Dermis blood vessel endothelial cell (primary cell): Measurements from ENCODE around the gene IFT27. TPM values are rescaled to one million over a fixed set of nuclear protein-coding genes. Genes with fewer than 3 reads are reported as not detected.
A peak's percentile ranks its signal among the peaks of the same experiment; 100 is the strongest.
"Not testable (repeated sequence)": the region's sequence is repeated elsewhere in the genome, so short reads cannot be mapped to it uniquely, and the experiment has no call there.

Experiments
- DNase-seq: peaks from one replicate; pipeline ENCODE4 v3.0.0; 2010
- total RNA-seq: library from RNA; depleted of rRNA; stranded (reverse); fragments of >200 nt; gene quantifications from 2 replicates; pipeline ENCODE4 v1.2.3, GENCODE V29; 2014

The IFT27 gene
- total RNA-seq, 1 donor from 2014 or later, result 19.4 TPM

- no peak for DNase-seq
Measured at GRCh38 chr22:36743011-36743410, 32.9 kb downstream of the IFT27 start.

DNA sequence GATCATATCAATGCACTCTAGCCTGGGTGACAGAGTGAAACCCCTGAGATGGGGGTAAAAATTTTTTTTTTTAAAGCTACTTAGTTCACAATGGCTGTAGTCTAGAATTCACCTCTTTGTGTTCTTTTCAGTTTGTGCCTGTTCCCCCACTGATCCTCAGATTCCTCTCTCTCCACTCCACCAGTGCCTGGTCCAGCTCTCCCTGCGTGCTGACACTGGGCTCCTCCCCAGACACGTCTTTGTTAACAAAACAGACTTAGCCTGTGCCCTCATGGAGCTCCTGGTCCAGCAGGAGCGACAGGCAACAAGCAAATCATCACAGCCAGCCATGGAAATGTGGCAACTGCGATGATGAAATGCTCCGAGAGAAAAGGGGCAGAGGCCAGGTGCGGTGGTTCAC lies 34.0 kb downstream of the IFT27 start:
- DNase-seq, result no peak

DNA sequence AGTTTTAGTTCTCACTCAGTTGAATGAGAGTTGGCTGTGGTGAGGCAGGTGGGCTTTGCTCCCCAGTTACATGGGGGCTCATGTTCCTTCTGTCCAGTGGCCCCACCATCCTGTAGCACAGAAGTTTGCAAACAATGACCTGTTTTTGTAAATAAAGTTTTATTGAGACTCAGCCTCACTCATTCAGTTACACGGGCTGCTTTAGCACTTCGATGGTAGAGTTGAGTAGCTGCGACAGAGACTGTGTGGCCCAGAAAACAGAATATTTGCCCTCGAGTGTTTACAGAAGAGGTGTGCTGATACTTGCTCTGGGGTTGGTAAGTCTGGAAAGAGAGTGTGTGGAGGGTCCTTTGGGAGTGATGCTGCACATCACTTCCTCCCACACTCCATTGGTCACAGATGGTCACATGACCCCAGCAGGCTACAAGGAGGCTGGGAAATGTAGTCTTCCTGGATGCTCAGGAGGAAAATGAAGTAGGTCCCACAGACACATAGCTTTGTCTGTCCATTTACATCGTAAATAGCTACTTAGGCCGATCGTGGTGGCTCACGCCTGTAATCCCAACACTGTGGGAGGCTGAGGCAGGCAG lies 34.6 kb downstream of the IFT27 start:
- DNase-seq, result peak; percentile 10

- DNase-seq, result no peak
Measured at GRCh38 chr22:36740716-36741115, 35.2 kb downstream of the IFT27 start.

- no peak for DNase-seq
Measured at GRCh38 chr22:36739185-36739584, 36.7 kb downstream of the IFT27 start.

GRCh38 chr22:36738416-36739020 lies 37.4 kb downstream of the IFT27 start:
- no peak for DNase-seq

DNA sequence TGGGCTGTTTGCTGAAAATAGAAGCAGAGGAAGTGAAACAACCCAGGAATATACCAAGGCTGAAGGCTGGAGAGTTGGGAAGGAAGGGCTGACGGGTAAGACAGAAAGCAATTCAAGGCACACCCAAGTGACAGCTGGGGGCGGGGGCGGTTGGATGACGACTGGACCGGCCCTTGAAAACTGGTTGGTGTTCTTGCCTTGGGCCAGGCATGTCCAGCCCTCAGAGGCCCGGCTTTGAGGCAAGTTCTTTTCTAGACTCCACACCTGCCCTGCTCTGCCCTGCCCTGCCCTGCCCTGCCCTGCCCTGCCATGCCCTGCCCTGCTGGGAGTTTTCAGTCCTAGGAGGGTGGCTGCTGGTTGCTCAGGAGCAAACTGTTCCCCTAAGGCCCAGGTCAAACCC lies 38.1 kb downstream of the IFT27 start:
- no peak for DNase-seq

DNA sequence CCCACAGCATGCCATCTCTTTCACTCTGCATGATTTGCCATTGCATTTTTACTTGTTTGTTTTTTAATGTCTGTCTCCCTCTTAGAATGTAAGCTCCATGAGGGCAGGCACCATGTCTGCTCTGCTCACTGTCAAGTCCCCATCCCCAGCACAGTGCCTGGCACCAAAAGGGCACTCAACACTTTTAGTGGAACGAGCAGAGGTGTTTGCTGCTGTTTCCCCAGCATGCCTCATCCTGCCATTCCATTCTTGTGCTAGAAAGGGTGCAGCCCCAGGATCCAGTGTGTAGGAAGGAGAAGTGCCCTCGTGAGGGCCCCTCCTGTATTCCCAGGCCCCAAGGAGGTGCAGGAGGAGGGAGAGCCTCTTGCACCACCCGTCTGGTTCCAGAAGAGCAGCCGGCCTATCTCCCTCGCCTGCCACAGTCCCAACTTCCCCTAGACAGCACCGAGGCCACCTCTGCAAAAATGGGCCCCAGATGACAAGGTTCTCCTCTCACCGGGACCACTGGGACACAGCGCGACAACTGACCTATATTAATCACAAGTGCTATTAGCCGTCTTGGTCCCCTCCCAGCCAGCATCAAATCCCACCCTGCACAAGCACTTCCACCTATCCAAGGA lies 39.1 kb downstream of the IFT27 start:
- no peak for DNase-seq

DNA sequence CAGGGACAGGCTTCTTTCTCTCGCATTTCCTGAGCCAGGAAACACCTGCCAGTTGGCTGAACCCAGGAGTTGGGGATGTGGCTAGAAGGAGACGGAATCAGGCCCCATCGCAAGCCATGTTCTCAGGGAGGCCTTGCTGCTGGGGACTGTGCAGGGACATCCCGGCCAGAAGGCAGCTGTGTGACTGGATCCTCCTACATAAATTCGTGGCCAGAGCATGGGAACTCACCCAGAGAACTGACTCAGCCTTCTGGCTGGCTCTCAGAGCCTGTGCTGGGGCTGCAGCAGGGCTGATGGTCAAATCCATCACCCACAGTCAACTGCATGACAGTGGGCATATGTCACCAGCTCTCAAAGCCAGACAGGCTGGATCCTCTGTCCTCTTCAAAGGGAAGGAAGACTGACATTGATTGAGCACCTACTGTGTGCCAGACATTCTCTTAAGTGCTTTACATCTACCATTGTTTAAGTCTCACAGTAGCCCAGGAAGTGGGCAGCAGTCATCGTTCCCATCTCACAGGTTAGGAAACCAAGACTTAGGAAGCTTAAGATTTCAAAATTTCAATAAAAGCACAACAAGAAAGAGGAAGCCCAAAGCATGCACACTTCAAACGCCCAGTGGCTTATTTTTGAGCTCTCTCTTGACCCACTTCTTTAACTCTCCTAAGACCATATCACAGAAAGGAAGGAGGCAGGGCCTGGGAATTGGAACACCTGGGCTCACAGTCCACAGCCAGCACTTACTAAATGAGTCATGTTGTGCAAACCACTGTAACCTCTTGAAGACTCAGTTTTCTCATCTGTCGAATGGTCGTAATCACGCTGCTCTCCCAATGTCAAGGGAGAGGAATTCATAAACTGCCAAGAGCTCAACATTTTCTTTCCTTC lies 41.5 kb downstream of the IFT27 start:
- DNase-seq, result no peak

GRCh38 chr22:36733271-36733670 lies 42.6 kb downstream of the IFT27 start:
- DNase-seq, result no peak

DNA sequence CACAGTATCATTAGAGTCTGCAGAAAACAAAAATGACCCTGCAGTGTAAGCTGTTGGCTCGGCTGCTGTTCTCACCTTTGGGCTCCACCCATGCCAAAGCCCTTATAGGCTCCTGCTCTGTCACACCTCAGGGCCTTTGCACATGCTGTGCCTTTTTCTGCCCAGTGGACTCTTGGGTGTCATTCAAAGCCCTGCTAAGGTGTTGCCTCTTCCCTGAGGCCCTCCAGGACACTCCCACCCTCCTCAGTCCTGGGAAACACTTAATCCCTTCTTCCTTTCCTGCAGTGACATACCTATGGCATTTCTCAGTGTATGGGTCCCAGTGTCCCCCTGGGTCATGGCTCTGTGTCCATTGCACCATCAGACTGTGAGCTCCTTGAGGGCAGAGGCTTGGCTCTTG lies 43.3 kb downstream of the IFT27 start:
- DNase-seq, result no peak

DNA sequence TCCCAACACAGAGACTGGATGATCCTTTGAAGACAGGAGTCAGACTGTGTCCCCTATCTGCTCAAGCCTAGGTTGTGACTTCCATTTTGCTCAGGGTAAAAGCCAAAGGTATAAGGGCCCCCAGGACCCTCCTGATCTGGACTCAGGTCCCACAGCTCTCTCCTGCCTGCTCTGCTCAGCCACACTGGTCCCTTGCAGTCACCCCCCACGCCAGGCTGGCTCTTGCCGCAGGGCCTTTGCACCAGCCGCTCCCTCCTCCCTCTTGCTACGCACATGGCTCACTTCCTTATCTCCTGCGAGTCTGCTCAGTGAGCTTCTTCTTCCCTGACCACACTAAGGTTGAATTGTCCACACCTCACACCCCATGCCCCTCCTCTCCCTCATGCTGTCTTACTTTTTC lies 44.0 kb downstream of the IFT27 start:
- DNase-seq, result no peak

DNA sequence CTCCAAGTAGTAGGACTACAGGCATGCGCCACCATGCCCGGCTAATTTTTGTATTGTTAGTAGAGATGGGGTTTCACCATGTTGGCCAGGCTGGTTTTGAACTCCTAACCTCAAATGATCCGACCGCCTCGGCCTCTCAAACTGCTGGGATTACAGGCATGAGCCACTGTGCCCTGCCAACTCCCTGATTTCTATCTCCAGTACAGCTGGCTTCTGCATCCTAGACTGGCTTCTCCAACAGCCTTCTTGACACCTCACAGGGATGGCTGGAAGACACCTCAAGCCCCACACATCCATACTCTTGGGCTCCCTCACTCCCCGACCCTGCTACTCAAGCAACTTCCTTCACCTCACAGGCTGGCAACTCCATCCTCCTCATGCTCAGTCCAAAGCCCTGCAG lies 44.6 kb downstream of the IFT27 start:
- DNase-seq, result not testable (repeated sequence)

DNA sequence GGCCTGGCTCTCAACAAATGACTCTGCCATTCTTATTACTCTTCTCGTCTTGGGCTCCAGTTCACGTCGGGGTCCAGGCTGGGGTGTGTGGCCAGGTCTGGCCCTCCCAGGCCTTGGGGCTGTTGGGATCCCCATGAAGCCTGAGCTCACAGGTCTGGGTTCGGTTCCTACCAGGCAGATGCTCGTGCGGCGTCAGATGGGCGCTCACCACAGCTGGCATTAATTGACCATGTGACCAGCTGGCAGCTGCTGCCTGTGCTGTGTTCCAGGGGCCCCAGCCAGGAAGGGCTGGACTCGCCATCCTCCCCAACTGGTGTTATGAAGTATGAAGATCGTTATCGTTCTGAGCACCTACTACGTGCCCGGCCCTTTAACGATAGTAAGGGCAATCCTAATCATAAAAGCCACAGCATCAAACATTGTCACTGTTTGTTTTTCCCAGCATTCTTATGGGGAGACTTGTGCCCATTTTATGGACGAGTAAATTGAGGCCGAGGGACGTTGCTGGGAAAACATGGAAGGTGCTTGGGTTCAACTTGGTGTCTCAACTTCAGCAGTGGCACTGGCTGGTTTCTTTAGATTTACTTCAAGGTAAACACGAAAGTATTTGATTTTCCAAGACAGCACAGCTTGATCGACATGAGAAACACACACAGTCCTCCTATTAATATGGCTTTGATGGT lies 45.6 kb downstream of the IFT27 start:
- no peak for DNase-seq

DNA sequence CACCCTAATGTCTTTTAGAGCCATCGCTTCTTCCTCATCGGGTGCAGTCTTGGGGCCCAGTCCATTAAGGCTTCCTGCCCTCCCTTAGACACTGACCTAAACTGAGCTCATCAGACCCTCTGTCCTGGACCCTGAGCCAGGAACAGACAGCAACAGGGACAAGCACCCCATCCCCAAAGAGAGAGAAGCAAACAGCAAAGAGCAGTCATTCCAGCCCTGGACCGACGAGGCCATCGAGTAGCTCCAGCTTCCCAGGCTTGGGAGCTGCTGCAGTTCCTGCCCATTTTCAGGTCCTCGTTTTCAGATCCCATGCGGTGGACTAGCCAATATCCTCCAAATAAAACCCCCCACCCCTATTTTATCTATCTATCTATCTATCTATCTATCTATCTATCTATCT lies 46.6 kb downstream of the IFT27 start:
- no peak for DNase-seq

GRCh38 chr22:36728505-36728904 lies 47.4 kb downstream of the IFT27 start:
- no peak for DNase-seq

- DNase-seq, result no peak
Measured at GRCh38 chr22:36727927-36728488, 47.9 kb downstream of the IFT27 start.

GRCh38 chr22:36727110-36727509 lies 48.8 kb downstream of the IFT27 start:
- no peak for DNase-seq

GRCh38 chr22:36726007-36726380 lies 49.9 kb downstream of the IFT27 start:
- DNase-seq, result no peak

DNA sequence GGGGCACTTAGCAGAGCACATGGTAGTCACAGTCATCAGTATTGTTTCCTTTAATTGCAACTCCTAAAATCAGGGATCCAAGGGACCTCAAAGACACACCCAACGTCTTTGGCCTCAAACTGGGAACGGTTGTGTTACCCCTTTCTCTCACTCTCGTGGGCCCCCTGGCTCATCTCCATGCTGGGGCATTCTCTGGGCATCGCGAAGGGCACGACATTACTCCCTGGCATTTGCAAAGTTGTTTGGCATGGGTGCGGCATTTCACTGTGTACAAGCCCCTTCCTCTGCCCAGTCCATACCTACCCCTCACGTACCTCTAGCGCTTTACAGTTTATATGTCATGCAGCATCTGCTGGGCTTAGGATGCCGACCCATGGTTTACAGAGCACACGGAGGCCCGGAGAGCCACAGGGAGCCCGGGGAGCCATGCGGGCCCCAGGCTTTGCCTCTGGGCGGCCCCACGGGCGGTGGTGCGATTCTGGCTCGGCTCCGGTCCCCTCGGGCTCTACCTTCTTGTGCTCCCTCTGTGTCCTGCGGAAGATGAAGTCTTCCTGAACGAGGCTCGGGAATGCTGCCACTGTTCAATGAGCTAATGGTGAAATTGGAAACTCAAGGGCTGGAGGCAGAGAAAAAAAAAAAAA lies 50.4 kb downstream of the IFT27 start:
- no peak for DNase-seq

DNA sequence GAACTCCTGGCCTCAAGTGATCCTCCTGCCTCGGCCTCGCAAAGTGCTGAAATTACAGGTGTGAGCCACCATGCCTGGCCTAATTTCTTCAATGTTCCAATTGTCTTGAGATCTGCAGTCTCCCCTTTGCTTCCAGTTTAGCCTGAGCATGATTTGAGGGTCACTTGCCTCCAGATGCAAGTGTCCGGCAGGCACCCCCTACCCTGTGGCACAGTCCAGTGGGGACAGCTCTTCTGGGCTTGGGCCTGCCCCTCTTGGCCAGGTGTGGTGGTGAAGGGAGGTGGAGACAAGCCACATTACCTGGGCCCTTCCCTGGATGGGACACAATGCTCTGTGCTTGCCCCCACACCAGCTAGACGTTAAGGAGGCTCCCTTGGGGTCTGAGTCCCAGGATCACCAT lies 51.1 kb downstream of the IFT27 start:
- DNase-seq, result no peak

- no peak for DNase-seq
Measured at GRCh38 chr22:36722055-36722454, 53.9 kb downstream of the IFT27 start.
